HFFc6 (cell line): Measurements from ENCODE around the gene PDS5B. TPM values are rescaled to one million over a fixed set of nuclear protein-coding genes. Genes with fewer than 3 reads are reported as not detected.

Experiments
- DNase-seq: peaks from one replicate; pipeline ENCODE4 v3.0.0-alpha.2; 2018
- H3K27ac Mint-ChIP-seq: 2 replicates; pipeline ENCODE4 v1.8.0; 2020; ENCODE audit warnings: mild to moderate bottlenecking, mixed read lengths
- H3K27me3 Mint-ChIP-seq: 2 replicates; pipeline ENCODE4 v1.8.0; 2021; ENCODE audit warnings: mild to moderate bottlenecking, moderate library complexity, mixed read lengths; ENCODE audit not compliant: insufficient read depth
- H3K36me3 Mint-ChIP-seq: 2 replicates; pipeline ENCODE4 v1.8.0; 2021; ENCODE audit warnings: low read depth, mixed read lengths
- H3K4me1 Mint-ChIP-seq: 2 replicates; pipeline ENCODE4 v1.8.0; 2020; ENCODE audit warnings: low read depth, mixed read lengths
- H3K4me3 Mint-ChIP-seq: 2 replicates; pipeline ENCODE4 v1.8.0; 2020; ENCODE audit warnings: mild to moderate bottlenecking, moderate library complexity, mixed read lengths
- H3K9me3 Mint-ChIP-seq: 2 replicates; pipeline ENCODE4 v1.8.0; 2020; ENCODE audit warnings: mild to moderate bottlenecking, mixed read lengths
- total RNA-seq, 6 experiments: library from RNA; stranded (reverse); fragmentation: NEBNext Ultra II Directional; extraction: Animal tissue kit (Norgen Biotek cat#: 25700); gene quantifications; 2 replicates in 1 of 6; 3 replicates in 5 of 6; pipeline ENCODE4 v1.2.3, GENCODE V29; 2021
- TF ChIP-seq, protein P1 (sequence below): fragments of 200-600 bp; sonication (generic); IDR thresholded peaks from 2 replicates; pipeline ENCODE4 v1.5.0; 2021; ENCODE audit warnings: antibody characterized with exemption, mild to moderate bottlenecking

Gene PDS5B
- total RNA-seq, 6 experiments from 2014 or later, result 21.0 to 28.9 (median 24.6) TPM

GRCh38 chr13:32610538-32610937 is 24.3 kb downstream of the PDS5B start:
- TF ChIP-seq, protein P1, sequence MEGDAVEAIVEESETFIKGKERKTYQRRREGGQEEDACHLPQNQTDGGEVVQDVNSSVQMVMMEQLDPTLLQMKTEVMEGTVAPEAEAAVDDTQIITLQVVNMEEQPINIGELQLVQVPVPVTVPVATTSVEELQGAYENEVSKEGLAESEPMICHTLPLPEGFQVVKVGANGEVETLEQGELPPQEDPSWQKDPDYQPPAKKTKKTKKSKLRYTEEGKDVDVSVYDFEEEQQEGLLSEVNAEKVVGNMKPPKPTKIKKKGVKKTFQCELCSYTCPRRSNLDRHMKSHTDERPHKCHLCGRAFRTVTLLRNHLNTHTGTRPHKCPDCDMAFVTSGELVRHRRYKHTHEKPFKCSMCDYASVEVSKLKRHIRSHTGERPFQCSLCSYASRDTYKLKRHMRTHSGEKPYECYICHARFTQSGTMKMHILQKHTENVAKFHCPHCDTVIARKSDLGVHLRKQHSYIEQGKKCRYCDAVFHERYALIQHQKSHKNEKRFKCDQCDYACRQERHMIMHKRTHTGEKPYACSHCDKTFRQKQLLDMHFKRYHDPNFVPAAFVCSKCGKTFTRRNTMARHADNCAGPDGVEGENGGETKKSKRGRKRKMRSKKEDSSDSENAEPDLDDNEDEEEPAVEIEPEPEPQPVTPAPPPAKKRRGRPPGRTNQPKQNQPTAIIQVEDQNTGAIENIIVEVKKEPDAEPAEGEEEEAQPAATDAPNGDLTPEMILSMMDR, result no peak
- H3K4me3 Mint-ChIP-seq, result no peak overlapping the region
- H3K27me3 Mint-ChIP-seq, result no peaks in the 10 kb centered on the region
- H3K9me3 Mint-ChIP-seq, result peaks cover 17% of the 10 kb centered on the region
- no peak overlapping the region for H3K27ac Mint-ChIP-seq
- H3K36me3 Mint-ChIP-seq, result peaks cover 42% of the 10 kb centered on the region
- no peak for DNase-seq
- peaks cover 15% of the 10 kb centered on the region for H3K4me1 Mint-ChIP-seq

DNA sequence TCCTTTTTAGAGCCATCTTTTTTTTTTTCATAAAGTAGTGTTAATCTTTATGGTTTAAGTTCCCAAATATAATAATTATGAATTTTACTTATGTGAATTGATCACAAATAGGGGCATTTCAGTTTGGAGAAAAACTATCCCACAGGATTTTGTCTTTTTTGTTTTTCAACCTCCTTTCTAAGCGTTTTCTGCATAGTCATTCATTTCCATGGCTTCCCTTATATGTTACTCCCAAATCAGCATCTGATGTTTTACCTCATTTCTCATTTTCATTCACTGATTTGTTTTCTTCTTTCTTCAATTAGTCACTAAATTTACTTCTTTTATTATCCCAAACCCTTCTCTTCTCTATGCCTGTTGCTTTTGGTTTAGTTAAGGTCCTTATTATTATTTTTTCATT is 24.7 kb downstream of the PDS5B start:
- Mint-ChIP-seq H3K27ac (no peak overlapping the region), H3K9me3 (peaks cover 12% of the 10 kb centered on the region), H3K4me1 (peaks cover 15% of the 10 kb centered on the region), H3K4me3 (no peak overlapping the region), H3K27me3 (no peaks in the 10 kb centered on the region), H3K36me3 (peaks cover 37% of the 10 kb centered on the region)
- TF ChIP-seq, protein P1, result no peak
- no peak for DNase-seq

GRCh38 chr13:32616883-32617511 is 30.7 kb downstream of the PDS5B start:
- TF ChIP-seq, protein P1, result no peak
- Mint-ChIP-seq H3K36me3 (peaks cover 52% of the 10 kb centered on the region), H3K9me3 (peaks cover 18% of the 10 kb centered on the region)

DNA sequence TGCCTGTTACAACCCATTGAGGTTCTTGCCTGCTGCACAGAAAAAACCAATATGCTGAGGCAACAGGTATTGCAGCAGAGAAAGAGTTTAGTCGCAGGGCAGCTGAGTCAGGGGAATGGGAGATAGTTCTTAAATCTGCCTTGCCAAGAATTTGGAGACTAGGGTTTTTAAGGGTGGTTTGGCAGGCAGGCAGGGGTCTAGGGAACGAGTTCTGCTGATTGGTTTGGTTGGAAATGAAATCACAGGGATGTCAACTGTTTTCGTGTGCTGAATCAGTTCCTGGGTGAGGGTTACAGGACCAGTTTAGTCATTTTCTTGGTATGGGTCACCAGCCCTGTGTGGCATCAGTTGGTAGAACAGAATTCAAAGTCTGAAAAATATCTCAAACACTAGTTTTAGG is 36.6 kb downstream of the PDS5B start:
- no peak overlapping the region for H3K27ac Mint-ChIP-seq
- no peak for DNase-seq
- peaks cover 32% of the 10 kb centered on the region for H3K9me3 Mint-ChIP-seq
- peaks cover 50% of the 10 kb centered on the region for H3K36me3 Mint-ChIP-seq
- TF ChIP-seq, protein P1, result no peak
- peaks cover 20% of the 10 kb centered on the region for H3K4me1 Mint-ChIP-seq
- H3K4me3 Mint-ChIP-seq, result no peak overlapping the region
- H3K27me3 Mint-ChIP-seq, result no peaks in the 10 kb centered on the region; the same call in 1 of the 2 replicates

More at GRCh38 chr13:32616883-32617511, 30.7 kb downstream of the PDS5B start:
- DNase-seq, result no peak
- Mint-ChIP-seq H3K27me3 (no peaks in the 10 kb centered on the region; the same call in 1 of the 2 replicates), H3K4me1 (no peaks in the 10 kb centered on the region), H3K4me3 (no peak overlapping the region), H3K27ac (no peak overlapping the region)

GRCh38 chr13:32624441-32624840 is 38.2 kb downstream of the PDS5B start:
- peaks cover 20% of the 10 kb centered on the region for H3K4me1 Mint-ChIP-seq
- DNase-seq, result peak; percentile 1
- no peak overlapping the region for H3K27ac Mint-ChIP-seq
- H3K4me3 Mint-ChIP-seq, result no peak overlapping the region; the same call in 1 of the 2 replicates
- H3K27me3 Mint-ChIP-seq, result no peaks in the 10 kb centered on the region; the same call in 1 of the 2 replicates
- TF ChIP-seq, protein P1, result no peak
- H3K9me3 Mint-ChIP-seq, result peaks cover 32% of the 10 kb centered on the region
- H3K36me3 Mint-ChIP-seq, result peaks cover 36% of the 10 kb centered on the region
